ENCODE data around the gene CIPC. TPM values are rescaled to one million over a fixed set of nuclear protein-coding genes. Genes with fewer than 3 reads are reported as not detected.
A peak's percentile ranks its signal among the peaks of the same experiment; 100 is the strongest.

Gene CIPC
- total RNA-seq, 1 donor from 2014 or later: 43.2 TPM

GRCh38 chr14:77131206-77131605 lies 33.1 kb downstream of the CIPC start:
- DNase-seq (ENCODE audit: extremely low spot score in 2 of 2): no peak
- TF ChIP-seq POLR2A (IDR thresholded peaks at IDR 0.05) (no peak), POLR2AphosphoS5 (IDR thresholded peaks at IDR 0.05; ENCODE audit: insufficient read depth in 1 of 2, low read depth in 1 of 2) (no peak)
- H3K27ac ChIP-seq: no peak overlapping the region
- no peaks in the 10 kb centered on the region for H3K4me1 ChIP-seq
- H3K36me3 ChIP-seq: no peaks in the 10 kb centered on the region
- H3K4me3 ChIP-seq: no peak overlapping the region
- H3K9me3 ChIP-seq: no peaks in the 10 kb centered on the region
- intact Hi-C loops (cut with DNase I): no loop called here
- no peaks in the 10 kb centered on the region for H3K27me3 ChIP-seq

- no peak overlapping the region for H3K27ac ChIP-seq
- no peaks in the 10 kb centered on the region for H3K27me3 ChIP-seq
- intact Hi-C loops (cut with DNase I): no loop called here
- no peaks in the 10 kb centered on the region for H3K36me3 ChIP-seq
- no peaks in the 10 kb centered on the region for H3K4me1 ChIP-seq
- DNase-seq (ENCODE audit: extremely low spot score in 2 of 2): no peak
- no peak overlapping the region for H3K4me3 ChIP-seq
- no peaks in the 10 kb centered on the region for H3K9me3 ChIP-seq
- no peak for TF ChIP-seq CTCF (IDR thresholded peaks at IDR 0.05)
- TF ChIP-seq POLR2AphosphoS5 (IDR thresholded peaks at IDR 0.05; ENCODE audit: insufficient read depth in 1 of 2, low read depth in 1 of 2): no peak
- no peak for TF ChIP-seq POLR2A (IDR thresholded peaks at IDR 0.05)
These were observed 33.9 kb downstream of the CIPC start for GRCh38 chr14:77131871-77132486.

GRCh38 chr14:77133720-77134338 lies 35.8 kb downstream of the CIPC start:
- no peak for DNase-seq (ENCODE audit: extremely low spot score in 2 of 2)
- H3K4me3 ChIP-seq: no peak overlapping the region
- no peak overlapping the region for H3K27ac ChIP-seq
- no peaks in the 10 kb centered on the region for H3K36me3 ChIP-seq
- no peaks in the 10 kb centered on the region for H3K4me1 ChIP-seq
- H3K9me3 ChIP-seq: no peaks in the 10 kb centered on the region
- intact Hi-C loops (cut with DNase I): no loop called here
- TF ChIP-seq CTCF (IDR thresholded peaks at IDR 0.05) (no peak), POLR2AphosphoS5 (IDR thresholded peaks at IDR 0.05; ENCODE audit: insufficient read depth in 1 of 2, low read depth in 1 of 2) (no peak), POLR2A (IDR thresholded peaks at IDR 0.05) (no peak)
- no peaks in the 10 kb centered on the region for H3K27me3 ChIP-seq

GRCh38 chr14:77139022-77139421 lies 41.0 kb downstream of the CIPC start:
- Histone ChIP-seq H3K4me1 (peaks cover 28% of the 10 kb centered on the region), H3K27ac (no peak overlapping the region), H3K9me3 (no peaks in the 10 kb centered on the region), H3K4me3 (peak overlapping the region in 1 of 2 donors; percentile 26), H3K36me3 (no peaks in the 10 kb centered on the region), H3K27me3 (peaks cover 4% of the 10 kb centered on the region)
- TF ChIP-seq POLR2AphosphoS5 (IDR thresholded peaks at IDR 0.05; ENCODE audit: insufficient read depth in 1 of 2, low read depth in 1 of 2): no peak
- TF ChIP-seq POLR2A (IDR thresholded peaks at IDR 0.05): no peak
- TF ChIP-seq CTCF (IDR thresholded peaks at IDR 0.05): no peak
- no peak for DNase-seq (ENCODE audit: extremely low spot score in 2 of 2)
- intact Hi-C loops (cut with DNase I): no loop called here

GRCh38 chr14:77139540-77140358 lies 41.7 kb downstream of the CIPC start:
- peaks cover 28% of the 10 kb centered on the region for H3K4me1 ChIP-seq
- H3K27ac ChIP-seq: no peak overlapping the region
- peak overlapping the region in 1 of 2 donors; percentile 26 for H3K4me3 ChIP-seq
- H3K36me3 ChIP-seq: no peaks in the 10 kb centered on the region
- DNase-seq (ENCODE audit: extremely low spot score in 2 of 2): no peak
- H3K27me3 ChIP-seq: peaks cover 4% of the 10 kb centered on the region
- TF ChIP-seq CTCF (IDR thresholded peaks at IDR 0.05) (no peak), POLR2A (IDR thresholded peaks at IDR 0.05) (no peak)
- intact Hi-C loops (cut with DNase I): no loop called here
- H3K9me3 ChIP-seq: no peaks in the 10 kb centered on the region
